ENCODE data around the gene TGFBR3L.

TGFBR3L gene

DNA sequence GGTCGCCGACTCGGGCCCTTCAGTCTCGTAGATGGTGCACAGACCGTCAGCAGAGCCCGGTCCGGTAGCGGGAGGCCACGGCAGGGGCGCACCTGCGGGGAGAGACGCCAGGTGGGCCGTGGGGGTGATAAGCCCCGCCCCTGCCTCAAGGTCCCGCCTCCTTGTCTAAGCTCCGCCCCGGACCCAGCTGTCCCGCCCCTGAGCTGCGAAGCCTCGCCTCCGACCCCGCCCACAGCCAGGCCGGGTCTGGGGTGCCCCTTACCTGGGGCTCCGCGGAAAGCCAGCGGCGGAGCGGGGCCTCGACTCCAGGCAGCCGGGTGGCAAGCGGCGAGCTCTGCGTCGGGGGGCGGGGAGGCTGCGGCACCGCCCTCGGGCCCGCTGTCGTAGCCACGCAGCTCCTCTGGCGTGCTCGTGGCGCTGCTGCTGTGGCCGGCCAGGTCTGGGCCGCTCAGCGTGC, 45.1 kb upstream of the TGFBR3L start:
- no peak for DNase-seq (ENCODE audit: low read depth)
- H3K4me3 ChIP-seq (ENCODE audit: control insufficient read depth, low read depth, low read length) = peak overlapping the region; percentile 3
- TF ChIP-seq, protein P1, sequence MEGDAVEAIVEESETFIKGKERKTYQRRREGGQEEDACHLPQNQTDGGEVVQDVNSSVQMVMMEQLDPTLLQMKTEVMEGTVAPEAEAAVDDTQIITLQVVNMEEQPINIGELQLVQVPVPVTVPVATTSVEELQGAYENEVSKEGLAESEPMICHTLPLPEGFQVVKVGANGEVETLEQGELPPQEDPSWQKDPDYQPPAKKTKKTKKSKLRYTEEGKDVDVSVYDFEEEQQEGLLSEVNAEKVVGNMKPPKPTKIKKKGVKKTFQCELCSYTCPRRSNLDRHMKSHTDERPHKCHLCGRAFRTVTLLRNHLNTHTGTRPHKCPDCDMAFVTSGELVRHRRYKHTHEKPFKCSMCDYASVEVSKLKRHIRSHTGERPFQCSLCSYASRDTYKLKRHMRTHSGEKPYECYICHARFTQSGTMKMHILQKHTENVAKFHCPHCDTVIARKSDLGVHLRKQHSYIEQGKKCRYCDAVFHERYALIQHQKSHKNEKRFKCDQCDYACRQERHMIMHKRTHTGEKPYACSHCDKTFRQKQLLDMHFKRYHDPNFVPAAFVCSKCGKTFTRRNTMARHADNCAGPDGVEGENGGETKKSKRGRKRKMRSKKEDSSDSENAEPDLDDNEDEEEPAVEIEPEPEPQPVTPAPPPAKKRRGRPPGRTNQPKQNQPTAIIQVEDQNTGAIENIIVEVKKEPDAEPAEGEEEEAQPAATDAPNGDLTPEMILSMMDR (conservative IDR thresholded peaks at IDR 0.05; ENCODE audit: control insufficient read depth, insufficient read depth, low read depth, low read length) = no peak

- TF ChIP-seq, protein P1 (conservative IDR thresholded peaks at IDR 0.05; ENCODE audit: control insufficient read depth, insufficient read depth, low read depth, low read length) = no peak
- DNase-seq (ENCODE audit: low read depth) = peak; percentile 21
- no peak overlapping the region for H3K4me3 ChIP-seq (ENCODE audit: control insufficient read depth, low read depth, low read length)
Observed at GRCh38 chr19:7869910-7870511, 44.6 kb upstream of the TGFBR3L start.

GRCh38 chr19:7870571-7871436, 43.8 kb upstream of the TGFBR3L start:
- H3K4me3 ChIP-seq (ENCODE audit: control insufficient read depth, low read depth, low read length) = no peak overlapping the region
- peak; percentile 47 for DNase-seq (ENCODE audit: low read depth)
- TF ChIP-seq, protein P1 (conservative IDR thresholded peaks at IDR 0.05; ENCODE audit: control insufficient read depth, insufficient read depth, low read depth, low read length) = no peak

- H3K4me3 ChIP-seq (ENCODE audit: control insufficient read depth, low read depth, low read length) = peak overlapping the region; percentile 36
- TF ChIP-seq, protein P1 (conservative IDR thresholded peaks at IDR 0.05; ENCODE audit: control insufficient read depth, insufficient read depth, low read depth, low read length) = no peak
- DNase-seq (ENCODE audit: low read depth) = peak; percentile 90
Observed at GRCh38 chr19:7871437-7872305, 43.0 kb upstream of the TGFBR3L start.

- no peak overlapping the region for H3K4me3 ChIP-seq (ENCODE audit: control insufficient read depth, low read depth, low read length)
- TF ChIP-seq, protein P1 (conservative IDR thresholded peaks at IDR 0.05; ENCODE audit: control insufficient read depth, insufficient read depth, low read depth, low read length) = no peak
Observed at GRCh38 chr19:7872306-7873204, 42.1 kb upstream of the TGFBR3L start.

More at GRCh38 chr19:7872306-7873204, 42.1 kb upstream of the TGFBR3L start:
- DNase-seq (ENCODE audit: low read depth) = no peak
